SU-DHL-6 (cell line): ENCODE results near the gene YPEL4.

ENCODE experiments used
- H2AFZ ChIP-seq: fragments of 200-600 bp; sonication (generic); 2 replicates; pipeline ENCODE4 v1.6.1; 2014; ENCODE audit warnings: low read depth, mild to moderate bottlenecking, moderate library complexity, mixed read lengths, antibody characterized with exemption, low read length; ENCODE audit not compliant: severe bottlenecking
- H3F3A ChIP-seq: fragments of 200-600 bp; shearing (Covaris generic); 2 replicates; pipeline ENCODE4 v1.6.0; 2016; ENCODE audit warnings: antibody characterized with exemption, mild to moderate bottlenecking; ENCODE audit not compliant: insufficient read depth
- H3K27ac ChIP-seq: fragments of 200-600 bp; sonication (generic); 2 replicates; pipeline ENCODE4 v1.5.1; 2016; ENCODE audit warnings: low read depth, mild to moderate bottlenecking, low read length, moderate library complexity, mixed read lengths
- H3K27me3 ChIP-seq: fragments of 200-600 bp; sonication (generic), shearing (Covaris generic); 2 replicates; pipeline ENCODE4 v1.6.0; 2014; ENCODE audit warnings: mild to moderate bottlenecking, low read length
- H3K36me3 ChIP-seq: fragments of 200-600 bp; sonication (generic); 2 replicates; pipeline ENCODE4 v1.6.1; 2014; ENCODE audit warnings: mild to moderate bottlenecking, low read length, mixed read lengths
- H3K4me2 ChIP-seq: fragments of 300-600, 200-600 bp; shearing (Covaris generic), sonication (generic); 2 replicates; pipeline ENCODE4 v1.6.0; 2014; ENCODE audit warnings: low read length, low read depth, mild to moderate bottlenecking; ENCODE audit not compliant: poor library complexity, severe bottlenecking
- H3K4me3 ChIP-seq: fragments of 200-600 bp; sonication (generic); 2 replicates; pipeline ENCODE4 v1.5.1; 2014; ENCODE audit warnings: antibody characterized with exemption, low read length, mild to moderate bottlenecking, mixed read lengths; ENCODE audit not compliant: insufficient read depth, poor library complexity, severe bottlenecking
- H3K79me2 ChIP-seq: fragments of 200-600 bp; sonication (generic); 2 replicates; pipeline ENCODE4 v1.6.1; 2014; ENCODE audit warnings: mild to moderate bottlenecking, low read length, moderate library complexity; ENCODE audit not compliant: insufficient read depth
- H3K9ac ChIP-seq: fragments of 200-600 bp; sonication (generic); 2 replicates; pipeline ENCODE4 v1.7.0; 2014; ENCODE audit warnings: mild to moderate bottlenecking, low read length
- H3K9me2 ChIP-seq: fragments of 200-600 bp; sonication (generic); replicated peaks from 2 replicates; pipeline ENCODE4 v1.6.1; 2014; ENCODE audit warnings: low read length; ENCODE audit not compliant: insufficient read depth
- H3K9me3 ChIP-seq: fragments of 200-600 bp; sonication (generic); 2 replicates; pipeline ENCODE4 v1.6.1; 2014; ENCODE audit warnings: low read length, mixed read lengths; ENCODE audit not compliant: insufficient read depth
- H4K20me1 ChIP-seq: fragments of 200-600 bp; sonication (generic); 2 replicates; pipeline ENCODE4 v1.6.1; 2014; ENCODE audit warnings: low read depth, mild to moderate bottlenecking, antibody characterized with exemption, low read length, moderate library complexity, mixed read lengths
- EZH2phosphoT487 ChIP-seq: fragments of 200-600 bp; sonication (generic), shearing (Covaris generic); conservative IDR thresholded peaks from 2 replicates; pipeline ENCODE4 v1.6.1; 2018; ENCODE audit warnings: mild to moderate bottlenecking, antibody characterized with exemption, low read length, moderate library complexity, mixed read lengths
- TF ChIP-seq, protein P1 (sequence below): fragments of 200-600 bp; sonication (generic); IDR thresholded peaks from one replicate; pipeline ENCODE4 v1.5.1; 2017; ENCODE audit warnings: antibody characterized with exemption, mild to moderate bottlenecking, low read length, moderate library complexity; ENCODE audit not compliant: insufficient read depth, poor library complexity, severe bottlenecking

The YPEL4 gene

DNA sequence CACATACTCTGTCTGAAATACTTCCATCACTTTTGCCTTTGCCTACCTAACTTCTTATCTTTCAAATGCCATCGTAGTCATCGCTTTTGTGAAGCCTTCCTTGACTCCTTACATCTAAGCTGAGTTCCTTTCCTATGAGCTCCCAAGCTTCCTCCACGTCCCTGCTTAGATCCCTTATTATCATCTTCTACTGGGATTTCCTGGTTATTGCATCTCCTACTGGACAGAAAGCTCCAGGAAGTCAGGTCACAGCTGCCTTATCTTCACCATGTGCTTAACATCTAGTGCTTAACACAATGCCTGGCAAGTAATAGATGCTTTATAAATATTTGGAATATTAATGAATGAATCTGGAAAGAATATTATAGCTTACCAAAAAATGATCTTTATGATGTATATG, 5.9 kb downstream of the YPEL4 start:
- Histone ChIP-seq H3K36me3 (no peaks in the 10 kb centered on the region), H3K4me3 (no peak overlapping the region), H3K9me3 (no peaks in the 10 kb centered on the region), H3K9me2 (no peaks in the 10 kb centered on the region), H3K27me3 (no peaks in the 10 kb centered on the region), H3K79me2 (no peaks in the 10 kb centered on the region), H3K4me2 (no peak overlapping the region), H4K20me1 (no peaks in the 10 kb centered on the region), H3F3A (no peaks in the 10 kb centered on the region), H2AFZ (no peak overlapping the region), H3K27ac (no peak overlapping the region), H3K9ac (no peak overlapping the region)
- TF ChIP-seq, protein P1, sequence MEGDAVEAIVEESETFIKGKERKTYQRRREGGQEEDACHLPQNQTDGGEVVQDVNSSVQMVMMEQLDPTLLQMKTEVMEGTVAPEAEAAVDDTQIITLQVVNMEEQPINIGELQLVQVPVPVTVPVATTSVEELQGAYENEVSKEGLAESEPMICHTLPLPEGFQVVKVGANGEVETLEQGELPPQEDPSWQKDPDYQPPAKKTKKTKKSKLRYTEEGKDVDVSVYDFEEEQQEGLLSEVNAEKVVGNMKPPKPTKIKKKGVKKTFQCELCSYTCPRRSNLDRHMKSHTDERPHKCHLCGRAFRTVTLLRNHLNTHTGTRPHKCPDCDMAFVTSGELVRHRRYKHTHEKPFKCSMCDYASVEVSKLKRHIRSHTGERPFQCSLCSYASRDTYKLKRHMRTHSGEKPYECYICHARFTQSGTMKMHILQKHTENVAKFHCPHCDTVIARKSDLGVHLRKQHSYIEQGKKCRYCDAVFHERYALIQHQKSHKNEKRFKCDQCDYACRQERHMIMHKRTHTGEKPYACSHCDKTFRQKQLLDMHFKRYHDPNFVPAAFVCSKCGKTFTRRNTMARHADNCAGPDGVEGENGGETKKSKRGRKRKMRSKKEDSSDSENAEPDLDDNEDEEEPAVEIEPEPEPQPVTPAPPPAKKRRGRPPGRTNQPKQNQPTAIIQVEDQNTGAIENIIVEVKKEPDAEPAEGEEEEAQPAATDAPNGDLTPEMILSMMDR = no peak
- TF ChIP-seq EZH2phosphoT487 = no peak

DNA sequence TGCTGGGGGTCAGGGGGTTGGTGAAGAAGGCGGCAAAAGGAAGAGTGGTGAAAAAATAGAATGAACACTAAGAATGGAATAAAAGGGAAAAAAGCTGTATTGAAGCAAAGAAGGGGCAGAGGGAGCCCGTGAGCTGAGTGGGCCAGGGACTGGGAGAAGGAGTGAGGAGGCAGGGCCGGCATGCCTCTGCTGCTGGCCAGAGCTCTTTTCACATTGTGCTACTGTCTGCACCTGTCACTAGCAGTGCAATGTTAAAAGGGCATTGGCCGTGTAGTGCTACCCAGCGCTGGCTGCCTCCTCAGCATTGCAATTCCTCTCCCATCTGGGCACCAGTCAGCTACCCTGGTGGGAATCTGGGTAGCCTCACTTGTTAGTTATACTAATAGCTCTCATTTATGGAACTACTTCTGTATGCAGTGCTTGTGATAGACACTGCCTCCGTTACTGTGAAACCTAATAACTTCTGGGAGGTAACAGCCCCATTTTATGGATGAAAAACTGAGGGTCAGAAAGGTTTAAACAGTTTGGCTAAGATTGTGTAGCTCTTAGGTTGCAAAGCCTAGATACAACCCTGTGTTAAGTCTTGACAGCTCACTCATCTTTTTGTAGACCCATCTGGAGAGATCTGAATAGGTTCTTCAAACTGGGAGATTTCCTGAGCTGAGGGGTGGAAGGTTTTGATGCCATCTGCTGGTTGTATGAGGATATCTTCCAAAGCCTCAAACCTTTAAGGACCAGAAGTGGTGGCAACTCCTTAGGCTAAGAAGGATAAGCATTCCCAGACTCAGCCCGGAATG, 8.5 kb downstream of the YPEL4 start:
- no peak overlapping the region for H3K9ac ChIP-seq
- no peak overlapping the region for H3K4me2 ChIP-seq
- H3K36me3 ChIP-seq = no peaks in the 10 kb centered on the region
- H3K27ac ChIP-seq = no peak overlapping the region
- no peaks in the 10 kb centered on the region for H3K27me3 ChIP-seq
- H3K9me3 ChIP-seq = no peaks in the 10 kb centered on the region
- TF ChIP-seq, protein P1 = peak; percentile 48
- TF ChIP-seq EZH2phosphoT487 = no peak
- no peaks in the 10 kb centered on the region for H3F3A ChIP-seq
- H3K4me3 ChIP-seq = no peak overlapping the region
- H4K20me1 ChIP-seq = no peaks in the 10 kb centered on the region
- H3K9me2 ChIP-seq = no peaks in the 10 kb centered on the region
- no peaks in the 10 kb centered on the region for H3K79me2 ChIP-seq
- no peak overlapping the region for H2AFZ ChIP-seq

DNA sequence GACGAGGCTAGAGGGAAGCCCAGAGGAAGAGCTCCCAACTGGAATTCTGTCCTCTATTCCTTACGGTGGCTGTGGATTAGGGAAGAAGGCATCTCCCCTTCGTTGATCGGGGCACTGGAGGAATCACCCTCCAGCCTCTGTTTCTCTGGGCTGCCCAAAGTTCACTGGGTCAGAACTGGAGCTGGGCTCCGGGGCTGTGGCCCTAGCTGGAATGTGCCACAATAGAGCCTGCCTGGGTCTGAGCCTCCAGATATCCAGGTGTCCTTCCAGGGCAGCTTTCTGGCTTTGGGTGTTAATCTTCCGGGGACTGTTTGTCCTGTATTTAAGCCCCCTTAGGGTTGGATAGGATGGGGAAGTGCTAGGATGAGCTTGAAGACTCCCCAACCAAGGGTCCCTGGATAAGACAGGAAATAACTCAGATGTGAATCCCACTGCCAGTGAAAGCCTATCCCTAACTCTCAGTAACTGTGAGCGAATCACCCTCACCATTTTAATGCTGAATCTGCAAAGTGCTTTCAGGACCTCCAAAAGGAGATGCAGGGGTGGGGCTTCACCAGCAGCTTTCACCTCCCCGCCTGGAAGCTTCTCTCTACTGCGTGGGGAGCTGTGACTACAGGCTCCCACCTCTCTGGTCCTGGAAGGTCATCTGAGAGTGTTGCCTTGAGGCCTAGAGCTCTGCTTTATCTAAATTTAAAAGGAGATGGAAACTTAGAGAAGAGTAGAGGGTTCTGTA, 9.5 kb downstream of the YPEL4 start:
- no peaks in the 10 kb centered on the region for H3F3A ChIP-seq
- H3K36me3 ChIP-seq = no peaks in the 10 kb centered on the region
- no peaks in the 10 kb centered on the region for H3K9me2 ChIP-seq
- no peaks in the 10 kb centered on the region for H3K79me2 ChIP-seq
- H4K20me1 ChIP-seq = no peaks in the 10 kb centered on the region
- H3K9me3 ChIP-seq = no peaks in the 10 kb centered on the region
- TF ChIP-seq EZH2phosphoT487 = no peak
- TF ChIP-seq, protein P1 = no peak
- H2AFZ ChIP-seq = no peak overlapping the region
- no peaks in the 10 kb centered on the region for H3K27me3 ChIP-seq
- H3K27ac ChIP-seq = no peak overlapping the region
- H3K4me3 ChIP-seq = no peak overlapping the region
- H3K4me2 ChIP-seq = no peak overlapping the region
- H3K9ac ChIP-seq = no peak overlapping the region
